Retinal pigment epithelial cell (primary cell): ENCODE measurements around the gene CLDN9.
A peak's percentile ranks its signal among the peaks of the same experiment; 100 is the strongest.

Experiments used
- DNase-seq: peaks from one replicate; pipeline ENCODE4 v3.0.0-alpha.2; 2010; ENCODE audit warnings: low read depth
- H3K4me3 ChIP-seq: 2 replicates; pipeline ENCODE4 v1.5.1; 2011; ENCODE audit warnings: mild to moderate bottlenecking, low read length, control low read depth, moderate library complexity
- CTCF ChIP-seq: conservative IDR thresholded peaks from 2 replicates; pipeline ENCODE4 v1.5.1; 2011; ENCODE audit warnings: low read depth, low read length, control low read depth, inconsistent platforms

The CLDN9 gene

GRCh38 chr16:3025032-3026002, 12.6 kb downstream of the CLDN9 start:
- no peak overlapping the region for H3K4me3 ChIP-seq
- no peak for TF ChIP-seq CTCF
- DNase-seq: no peak

- TF ChIP-seq CTCF: no peak
- no peak overlapping the region for H3K4me3 ChIP-seq
- DNase-seq: no peak
Measured at GRCh38 chr16:3026003-3026378, 13.3 kb downstream of the CLDN9 start.

- no peak overlapping the region for H3K4me3 ChIP-seq
- no peak for DNase-seq
- no peak for TF ChIP-seq CTCF
Measured at GRCh38 chr16:3026609-3027488, 14.1 kb downstream of the CLDN9 start.

DNA sequence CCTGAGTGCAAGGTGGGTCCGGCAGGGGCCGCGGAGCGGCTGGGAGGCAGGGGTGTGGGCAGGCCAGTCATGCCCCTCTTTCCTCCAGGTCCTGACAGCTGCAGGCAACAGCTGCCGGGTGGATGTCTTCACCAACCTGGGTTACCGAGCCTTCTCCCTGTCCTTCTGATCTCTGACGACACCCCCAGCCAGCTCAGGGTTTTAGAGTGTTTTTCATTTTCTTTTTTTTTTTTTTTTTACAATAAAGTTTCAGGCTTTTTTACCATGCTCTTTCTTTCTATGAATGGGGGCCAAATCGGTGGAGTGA, 14.7 kb downstream of the CLDN9 start:
- no peak overlapping the region for H3K4me3 ChIP-seq
- no peak for DNase-seq
- no peak for TF ChIP-seq CTCF

- peak; percentile 76 for TF ChIP-seq CTCF
- peak; percentile 43 for DNase-seq
- H3K4me3 ChIP-seq: no peak overlapping the region
Measured at GRCh38 chr16:3027983-3028715, 15.4 kb downstream of the CLDN9 start.

DNA sequence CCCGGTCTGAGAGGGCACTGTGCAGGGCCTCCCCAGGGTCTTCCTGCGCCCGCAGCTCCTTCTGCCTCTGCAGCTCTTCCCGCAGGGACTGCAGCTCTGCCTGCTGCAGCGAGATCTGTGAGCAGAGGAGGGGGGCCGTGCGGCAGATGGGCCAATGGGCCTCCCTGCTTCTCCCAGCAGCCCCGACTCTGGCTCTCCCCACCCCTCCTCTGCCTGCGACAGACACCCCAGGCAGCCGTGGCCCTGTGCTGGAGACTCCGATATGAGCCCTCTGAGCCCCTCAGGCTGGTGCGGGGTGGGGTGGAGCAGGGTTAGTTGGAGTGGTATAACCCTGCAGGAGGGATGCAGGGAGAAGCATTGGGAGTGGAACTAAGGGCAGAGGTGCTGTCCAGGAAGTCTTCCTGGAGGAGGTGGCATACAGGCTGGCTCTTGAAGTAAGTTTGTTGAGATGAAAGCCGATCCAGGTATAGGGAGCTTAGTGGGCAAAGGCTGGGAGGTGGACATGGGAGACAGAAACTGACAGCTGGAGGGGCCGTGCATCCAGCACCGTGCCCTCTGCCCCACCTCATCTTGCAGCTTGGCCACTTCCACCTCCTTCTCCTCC, 16.1 kb downstream of the CLDN9 start:
- no peak for DNase-seq
- no peak for TF ChIP-seq CTCF
- H3K4me3 ChIP-seq: no peak overlapping the region
